Measurements from ENCODE around the gene KLHL29.
"Not testable (repeated sequence)": the region's sequence is repeated elsewhere in the genome, so short reads cannot be mapped to it uniquely, and the experiment has no call there.

KLHL29 gene

GRCh38 chr2:23373666-23374065 lies 11.3 kb upstream of the KLHL29 start:
- no peak for DNase-seq

GRCh38 chr2:23375448-23375847 lies 9.5 kb upstream of the KLHL29 start:
- DNase-seq = no peak

- DNase-seq = no peak
These were observed 8.9 kb upstream of the KLHL29 start for GRCh38 chr2:23376075-23376474.

- DNase-seq = no peak
These were observed 8.0 kb upstream of the KLHL29 start for GRCh38 chr2:23376972-23377371.

GRCh38 chr2:23377771-23378170 lies 7.2 kb upstream of the KLHL29 start:
- no peak for DNase-seq

GRCh38 chr2:23378496-23378895 lies 6.5 kb upstream of the KLHL29 start:
- no peak for DNase-seq

GRCh38 chr2:23379220-23379695 lies 5.7 kb upstream of the KLHL29 start:
- no peak for DNase-seq

GRCh38 chr2:23380562-23381065 lies 4.4 kb upstream of the KLHL29 start:
- no peak for DNase-seq

GRCh38 chr2:23381084-23381483 lies 3.9 kb upstream of the KLHL29 start:
- peak; percentile 44 to 80 for DNase-seq

GRCh38 chr2:23381485-23381884 lies 3.5 kb upstream of the KLHL29 start:
- no peak for DNase-seq

- no peak for DNase-seq
These were observed 1.9 kb upstream of the KLHL29 start for GRCh38 chr2:23383100-23383499.

- peak in 1 of 2 experiments; percentile 39 for DNase-seq
These were observed 370 bp downstream of the KLHL29 start for GRCh38 chr2:23385351-23385747.

GRCh38 chr2:23385748-23386338 lies 864 bp downstream of the KLHL29 start:
- DNase-seq = no peak

- DNase-seq = peak in 1 of 2 experiments; percentile 30
These were observed 1.6 kb downstream of the KLHL29 start for GRCh38 chr2:23386339-23387220.

- DNase-seq = no peak
These were observed 2.2 kb downstream of the KLHL29 start for GRCh38 chr2:23387221-23387550.

GRCh38 chr2:23387845-23388244 lies 2.9 kb downstream of the KLHL29 start:
- no peak for DNase-seq

- DNase-seq = no peak
These were observed 3.3 kb downstream of the KLHL29 start for GRCh38 chr2:23388294-23388693.

- no peak for DNase-seq
These were observed 4.0 kb downstream of the KLHL29 start for GRCh38 chr2:23388756-23389514.

- DNase-seq = peak; percentile 91 to 92
These were observed 5.2 kb downstream of the KLHL29 start for GRCh38 chr2:23390152-23390551.

- DNase-seq = not testable (repeated sequence)
These were observed 6.3 kb downstream of the KLHL29 start for GRCh38 chr2:23391237-23391736.

GRCh38 chr2:23393722-23394121 lies 8.7 kb downstream of the KLHL29 start:
- DNase-seq = no peak

GRCh38 chr2:23394700-23395099 lies 9.7 kb downstream of the KLHL29 start:
- no peak for DNase-seq

GRCh38 chr2:23397478-23397877 lies 12.5 kb downstream of the KLHL29 start:
- no peak for DNase-seq
